ENCODE measurements around the gene ELP2.
"Not testable (repeated sequence)": the region's sequence is repeated elsewhere in the genome, so short reads cannot be mapped to it uniquely, and the experiment has no call there.

The ELP2 gene

GRCh38 chr18:36167692-36168218, 38.1 kb downstream of the ELP2 start:
- no peak for DNase-seq

- not testable (repeated sequence) for DNase-seq
These were observed 38.6 kb downstream of the ELP2 start for GRCh38 chr18:36168296-36168695.

GRCh38 chr18:36169938-36170337, 40.2 kb downstream of the ELP2 start:
- no peak for DNase-seq

- no peak for DNase-seq
These were observed 45.8 kb downstream of the ELP2 start for GRCh38 chr18:36175481-36175880.

- DNase-seq: no peak
These were observed 46.5 kb downstream of the ELP2 start for GRCh38 chr18:36176177-36176584.

GRCh38 chr18:36176711-36177110, 47.0 kb downstream of the ELP2 start:
- DNase-seq: no peak

GRCh38 chr18:36177913-36178312, 48.2 kb downstream of the ELP2 start:
- no peak for DNase-seq

GRCh38 chr18:36179562-36180355, 50.1 kb downstream of the ELP2 start:
- DNase-seq: no peak

- no peak for DNase-seq
These were observed 51.7 kb downstream of the ELP2 start for GRCh38 chr18:36181441-36181840.

- DNase-seq: no peak
These were observed 52.3 kb downstream of the ELP2 start for GRCh38 chr18:36181898-36182506.

- DNase-seq: no peak
These were observed 53.3 kb downstream of the ELP2 start for GRCh38 chr18:36183033-36183432.

GRCh38 chr18:36183987-36184386, 54.3 kb downstream of the ELP2 start:
- DNase-seq: no peak

GRCh38 chr18:36185157-36185556, 55.5 kb downstream of the ELP2 start:
- no peak for DNase-seq

- no peak for DNase-seq
These were observed 56.3 kb downstream of the ELP2 start for GRCh38 chr18:36185901-36186460.

- DNase-seq: peak; percentile 29 to 33
These were observed 56.9 kb downstream of the ELP2 start for GRCh38 chr18:36186461-36187192.

GRCh38 chr18:36187193-36187825, 57.6 kb downstream of the ELP2 start, which contains the start of gene MOCOS:
Gene MOCOS (plus strand): TSS chr18:36187497. CDS start chr18:36187540, 43 bp downstream.
- DNase-seq: peak; percentile 57 to 66

- no peak for DNase-seq
These were observed 58.4 kb downstream of the ELP2 start for GRCh38 chr18:36187826-36188721.

GRCh38 chr18:36188916-36189315, 59.2 kb downstream of the ELP2 start:
- no peak for DNase-seq

GRCh38 chr18:36189486-36189885, 59.8 kb downstream of the ELP2 start:
- no peak for DNase-seq

- no peak for DNase-seq
These were observed 61.6 kb downstream of the ELP2 start for GRCh38 chr18:36191286-36191685.

- no peak for DNase-seq
These were observed 62.0 kb downstream of the ELP2 start for GRCh38 chr18:36191711-36192110.

Data from activated CD4-positive, alpha-beta T cell treated with anti-CD3 and anti-CD28 coated beads, Interleukin-2, amount 50 U/mL, for 48 hours (primary cell).